SJSA1 (cell line): ENCODE measurements around the gene C1QTNF4. TPM values are rescaled to one million over a fixed set of nuclear protein-coding genes. Genes with fewer than 3 reads are reported as not detected.

ENCODE experiments used
- DNase-seq, 2 experiments: peaks; one replicate each; pipeline ENCODE4 v3.0.0-alpha.2; 2015 to 2020; ENCODE audit warnings: low spot score in 2 of 2, low read depth in 1 of 2
- H3K27ac ChIP-seq: fragments of 250-450 bp; sonication (Bioruptor Pico); 2 replicates; pipeline ENCODE4 v1.5.1; 2020; ENCODE audit warnings: mild to moderate bottlenecking, moderate library complexity
- H3K27me3 ChIP-seq: fragments of 250-450 bp; sonication (Bioruptor Pico); replicated peaks from 2 replicates; pipeline ENCODE4 v1.5.1; 2020; ENCODE audit warnings: mild to moderate bottlenecking, moderate library complexity
- H3K36me3 ChIP-seq: fragments of 250-450 bp; sonication (Bioruptor Pico); 2 replicates; pipeline ENCODE4 v1.5.1; 2020; ENCODE audit warnings: mild to moderate bottlenecking
- H3K4me1 ChIP-seq: fragments of 250-450 bp; sonication (Bioruptor Pico); replicated peaks from 2 replicates; pipeline ENCODE4 v1.6.1; 2021; ENCODE audit warnings: mild to moderate bottlenecking
- H3K4me3 ChIP-seq: fragments of 250-450 bp; sonication (Bioruptor Pico); 2 replicates; pipeline ENCODE4 v1.5.1; 2020; ENCODE audit warnings: mild to moderate bottlenecking
- H3K9me3 ChIP-seq: fragments of 250-450 bp; sonication (Bioruptor Pico); replicated peaks from 2 replicates; pipeline ENCODE4 v1.5.1; 2020; ENCODE audit warnings: mild to moderate bottlenecking
- total RNA-seq: library from RNA; depleted of rRNA; stranded (reverse); fragments of >200 nt; shearing (Covaris generic); gene quantifications from 2 replicates; pipeline ENCODE4 v1.2.3, GENCODE V29; 2014

Gene C1QTNF4
- total RNA-seq, 1 experiment from 2014 or later = 0.39 TPM

DNA sequence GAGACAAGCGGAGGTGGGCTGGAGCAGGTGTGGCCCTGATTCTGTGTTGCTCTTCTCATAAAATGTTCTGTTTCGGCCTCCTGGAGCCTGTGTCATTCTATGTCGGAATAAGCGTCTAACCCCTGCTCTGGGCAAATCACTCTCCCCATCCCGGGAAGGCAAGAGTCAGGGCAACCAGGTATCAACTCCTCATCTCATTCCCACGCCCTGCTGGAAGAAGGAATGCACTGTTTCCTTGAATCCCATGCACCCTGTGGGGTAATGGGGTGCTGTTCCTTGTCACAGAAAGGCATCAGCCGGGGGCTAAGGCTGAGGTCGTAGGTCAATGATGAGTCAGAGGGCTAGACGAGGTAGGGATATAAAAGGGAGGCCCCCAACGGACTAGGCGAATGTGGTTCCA lies 5.1 kb downstream of the C1QTNF4 start:
- H3K27ac ChIP-seq = no peak overlapping the region
- peaks cover 3% of the 10 kb centered on the region for H3K4me1 ChIP-seq
- H3K4me3 ChIP-seq = no peak overlapping the region
- peaks cover 19% of the 10 kb centered on the region for H3K27me3 ChIP-seq
- DNase-seq = no peak
- no peaks in the 10 kb centered on the region for H3K9me3 ChIP-seq
- peaks cover 9% of the 10 kb centered on the region for H3K36me3 ChIP-seq

DNA sequence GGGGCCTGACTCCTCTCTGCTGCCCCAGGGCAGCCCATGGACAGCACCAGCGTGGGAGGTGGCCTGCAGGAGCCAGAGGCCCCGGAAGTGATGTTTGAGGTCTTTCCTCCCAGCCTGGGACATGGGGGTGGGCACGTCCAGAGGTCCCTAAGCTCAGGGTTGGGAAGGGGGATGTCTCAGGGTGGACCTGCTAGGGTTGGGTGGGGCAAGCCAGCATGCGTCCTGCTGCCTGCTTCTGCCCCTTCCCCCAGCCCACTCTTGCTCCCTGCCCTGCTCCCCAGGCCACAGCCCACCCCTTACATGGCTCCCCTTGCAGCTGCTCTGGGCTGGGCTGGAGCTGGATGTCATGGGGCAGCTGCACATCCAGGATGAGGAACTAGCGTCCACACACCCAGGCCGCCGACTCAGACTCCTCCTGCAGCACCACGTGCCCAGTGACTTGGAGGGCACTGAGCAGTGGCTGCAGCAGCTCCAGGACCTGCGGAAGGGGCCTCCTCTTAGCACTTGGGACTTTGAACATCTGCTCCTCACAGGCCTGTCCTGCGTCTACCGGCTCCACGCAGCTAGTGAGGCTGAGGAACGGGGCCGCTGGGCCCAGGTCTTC lies 6.4 kb downstream of the C1QTNF4 start:
- H3K27ac ChIP-seq = no peak overlapping the region
- no peaks in the 10 kb centered on the region for H3K9me3 ChIP-seq
- peaks cover 6% of the 10 kb centered on the region for H3K27me3 ChIP-seq
- no peak for DNase-seq
- no peak overlapping the region for H3K4me3 ChIP-seq
- no peaks in the 10 kb centered on the region for H3K4me1 ChIP-seq
- H3K36me3 ChIP-seq = peaks cover 22% of the 10 kb centered on the region

DNA sequence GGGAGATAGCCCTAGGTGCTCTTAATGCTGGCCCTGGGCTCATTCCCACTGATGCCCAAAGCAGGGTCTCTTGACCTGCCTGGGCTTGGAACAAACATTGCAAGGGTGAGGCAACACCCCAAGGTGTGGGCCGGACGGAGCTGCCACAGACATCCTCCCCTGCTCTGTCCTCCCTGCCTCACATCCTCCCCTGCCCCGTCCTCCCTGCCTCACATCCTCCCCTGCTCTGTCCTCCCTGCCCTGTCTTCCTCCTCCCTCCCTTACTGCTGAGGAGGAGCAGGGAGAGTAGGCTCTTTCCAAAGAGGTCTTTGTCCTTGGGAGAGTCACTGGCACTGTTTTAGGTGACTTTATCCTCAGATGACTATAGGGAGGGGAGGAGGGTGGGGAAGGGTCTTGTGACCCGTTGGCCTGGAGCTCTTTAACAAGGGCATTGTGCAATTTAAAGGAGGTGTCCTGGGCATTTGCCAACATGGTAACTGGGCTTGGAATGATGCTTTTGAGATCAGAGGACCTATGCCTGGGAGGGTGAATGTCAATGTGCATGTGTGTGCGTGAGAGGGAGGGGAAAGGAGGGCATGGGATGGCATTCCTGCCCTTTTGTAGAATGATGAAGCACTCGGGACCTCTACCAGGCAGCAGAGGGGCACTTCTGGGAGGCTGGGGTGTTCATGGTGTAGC lies 7.0 kb downstream of the C1QTNF4 start:
- Histone ChIP-seq H3K27ac (no peak overlapping the region), H3K4me1 (no peaks in the 10 kb centered on the region), H3K36me3 (peaks cover 28% of the 10 kb centered on the region), H3K9me3 (no peaks in the 10 kb centered on the region), H3K27me3 (no peaks in the 10 kb centered on the region; the same call in 1 of the 2 replicates), H3K4me3 (no peak overlapping the region)
- DNase-seq = no peak

DNA sequence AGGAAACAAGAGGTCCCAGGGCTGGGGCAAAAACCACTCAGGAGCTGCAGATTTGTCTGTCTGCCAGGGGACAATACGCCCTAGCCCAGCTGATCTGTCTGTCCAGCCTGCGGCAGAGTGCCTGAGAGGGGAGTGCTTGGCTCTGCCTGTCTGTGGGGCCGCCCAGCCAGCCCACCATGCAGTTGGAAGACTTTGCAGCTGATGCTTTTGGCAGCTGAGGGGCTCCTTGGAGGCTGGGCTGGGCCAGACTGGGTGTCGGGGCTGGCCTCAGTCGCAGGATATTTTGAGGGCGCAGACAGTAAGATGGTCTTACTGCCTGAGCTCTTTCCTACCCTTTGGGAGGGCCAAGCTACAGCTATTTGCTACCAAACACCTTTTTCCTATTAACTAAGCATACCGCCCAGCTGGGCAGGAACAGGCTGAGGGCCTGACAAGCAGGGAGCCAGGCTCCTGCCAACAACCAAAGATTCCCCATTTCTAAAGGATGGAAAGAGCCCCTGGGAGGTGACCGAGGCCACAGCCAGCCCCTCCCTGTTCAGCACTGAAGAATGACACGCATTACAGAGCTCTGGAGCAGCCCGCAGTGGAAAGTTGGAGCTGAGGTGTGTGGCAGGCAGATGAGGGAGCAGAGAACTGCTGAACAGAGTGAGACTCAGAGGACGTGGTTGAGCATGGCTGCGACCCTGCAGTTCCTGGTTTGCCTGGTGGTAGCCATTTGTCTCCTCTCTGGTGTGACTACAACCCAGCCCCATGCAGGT lies 7.9 kb downstream of the C1QTNF4 start, which contains the start of gene FAM180B:
Gene FAM180B, plus strand, starts transcription at position 581 of the 758 bp plus-strand sequence. Its CDS starts 91 bp downstream, at position 672.
- DNase-seq = no peak
- no peaks in the 10 kb centered on the region for H3K9me3 ChIP-seq
- no peak within 1 kb of the TSS for H3K4me3 ChIP-seq
- H3K4me1 ChIP-seq = no peaks in the 10 kb centered on the region
- H3K36me3 ChIP-seq = peaks cover 37% of the 10 kb centered on the region
- no peaks in the 10 kb centered on the region for H3K27me3 ChIP-seq
- H3K27ac ChIP-seq = no peak within 1 kb of the TSS

DNA sequence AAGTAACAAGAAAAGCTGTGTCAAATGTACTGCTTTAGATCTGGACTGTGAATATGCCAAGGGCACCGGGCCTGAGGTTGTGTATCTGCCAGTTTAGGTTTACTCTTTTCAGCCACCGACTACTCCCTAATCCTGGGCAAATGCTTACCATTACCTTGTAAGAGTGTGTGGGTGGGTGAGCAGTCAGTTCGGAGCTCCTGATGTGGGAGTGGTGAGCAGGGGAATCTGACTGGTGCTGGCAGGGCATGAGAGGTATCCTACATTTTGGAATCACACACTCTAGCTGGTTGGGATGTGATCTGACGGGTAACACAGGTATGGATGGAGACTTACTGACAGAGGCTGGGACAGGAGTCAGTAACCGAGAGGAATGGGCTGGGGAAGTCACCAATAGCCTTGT lies 10.4 kb downstream of the C1QTNF4 start:
- no peak overlapping the region for H3K27ac ChIP-seq
- DNase-seq = no peak
- H3K4me3 ChIP-seq = no peak overlapping the region
- peaks cover 59% of the 10 kb centered on the region for H3K36me3 ChIP-seq
- H3K9me3 ChIP-seq = no peaks in the 10 kb centered on the region
- H3K27me3 ChIP-seq = no peaks in the 10 kb centered on the region
- peaks cover 4% of the 10 kb centered on the region; the same call in 1 of the 2 replicates for H3K4me1 ChIP-seq

DNA sequence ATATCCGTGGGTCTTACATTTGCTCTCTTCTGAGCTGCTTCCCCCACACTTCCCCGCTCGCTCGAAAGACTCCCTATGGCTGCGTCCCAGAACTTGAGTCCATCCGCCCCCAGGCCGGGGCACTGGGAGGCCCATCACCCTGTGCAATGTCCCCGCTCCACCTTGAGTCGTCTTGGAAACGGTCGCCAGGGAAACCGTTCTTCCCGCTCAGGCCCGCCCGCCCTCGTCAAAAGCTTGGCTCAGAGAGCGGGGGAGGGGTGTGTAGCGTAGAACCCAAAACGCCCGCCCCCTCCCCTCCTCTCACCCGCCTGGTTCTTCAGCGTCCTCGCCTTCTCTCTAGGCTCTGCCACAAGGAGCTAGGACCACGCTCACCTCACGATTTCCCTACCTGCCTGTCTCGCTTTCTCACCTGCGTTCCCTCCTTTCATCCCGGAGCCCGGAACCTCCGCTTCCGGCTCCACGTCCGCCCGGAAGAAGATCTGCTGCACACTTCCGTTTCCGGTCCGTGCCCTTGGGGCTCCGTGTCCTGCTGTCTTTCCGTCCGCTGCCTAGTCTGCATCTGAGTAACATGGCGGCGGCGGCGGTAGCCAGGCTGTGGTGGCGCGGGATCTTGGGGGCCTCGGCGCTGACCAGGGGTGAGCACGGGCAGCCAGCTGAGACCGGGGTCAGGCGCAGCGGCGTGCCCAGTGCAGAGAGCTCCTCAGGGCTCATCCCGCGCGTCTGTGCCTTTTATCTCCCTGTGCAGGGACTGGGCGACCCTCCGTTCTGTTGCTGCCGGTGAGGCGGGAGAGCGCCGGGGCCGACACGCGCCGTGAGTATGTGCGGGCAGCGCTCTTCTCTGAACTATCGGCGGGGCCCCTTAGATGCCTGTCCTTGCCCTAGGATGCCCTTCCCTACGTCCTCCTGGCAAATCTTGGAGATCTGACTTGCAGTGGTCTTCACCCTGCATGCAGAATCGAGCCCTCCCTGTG lies 15.4 kb downstream of the C1QTNF4 start, which contains the start of the genes KBTBD4 and NDUFS3:
Gene KBTBD4, minus strand, starts transcription at position 447 of the 971 bp plus-strand sequence. Its CDS starts 19 bp downstream, at position 428.
Gene NDUFS3, plus strand, starts transcription at position 551 of the 971 bp plus-strand sequence. Its CDS starts 18 bp downstream, at position 569.
- peaks cover 11% of the 10 kb centered on the region for H3K4me1 ChIP-seq
- peak within 1 kb of the TSS; percentile 61 for H3K27ac ChIP-seq
- no peaks in the 10 kb centered on the region for H3K9me3 ChIP-seq
- peak; percentile 86 to 92 for DNase-seq
- peak within 1 kb of the TSS; percentile 83 for H3K4me3 ChIP-seq
- peaks cover 84% of the 10 kb centered on the region for H3K36me3 ChIP-seq
- no peaks in the 10 kb centered on the region for H3K27me3 ChIP-seq

DNA sequence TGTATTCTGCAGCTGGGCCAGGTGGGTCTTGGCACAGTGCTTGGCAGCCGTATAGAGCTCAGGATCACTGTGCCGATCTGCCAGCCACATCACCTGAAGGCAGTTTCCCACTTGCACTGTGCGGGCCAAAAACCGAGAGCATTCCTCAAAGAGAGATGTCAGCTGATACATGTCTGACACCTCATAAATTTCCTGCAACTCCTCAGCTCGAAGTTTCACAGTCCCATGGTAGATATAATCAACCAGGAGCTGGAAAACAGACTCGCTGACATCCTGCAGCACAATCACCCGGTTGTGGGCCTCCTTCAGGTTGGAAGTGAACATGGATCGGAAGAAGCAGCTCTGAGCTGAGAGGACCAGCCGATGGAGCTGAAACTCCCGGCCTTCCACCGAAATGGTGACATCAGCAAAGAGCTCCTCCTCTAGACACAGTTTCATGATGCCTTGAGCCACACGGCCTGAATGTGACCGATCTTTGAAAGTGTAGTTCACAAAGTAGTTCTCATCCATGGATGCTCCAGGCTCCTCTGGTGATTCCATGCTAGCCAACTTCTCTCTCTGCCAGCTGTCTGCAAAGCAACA lies 16.7 kb downstream of the C1QTNF4 start:
- H3K36me3 ChIP-seq = peaks cover 84% of the 10 kb centered on the region
- no peak overlapping the region for H3K27ac ChIP-seq

DNA sequence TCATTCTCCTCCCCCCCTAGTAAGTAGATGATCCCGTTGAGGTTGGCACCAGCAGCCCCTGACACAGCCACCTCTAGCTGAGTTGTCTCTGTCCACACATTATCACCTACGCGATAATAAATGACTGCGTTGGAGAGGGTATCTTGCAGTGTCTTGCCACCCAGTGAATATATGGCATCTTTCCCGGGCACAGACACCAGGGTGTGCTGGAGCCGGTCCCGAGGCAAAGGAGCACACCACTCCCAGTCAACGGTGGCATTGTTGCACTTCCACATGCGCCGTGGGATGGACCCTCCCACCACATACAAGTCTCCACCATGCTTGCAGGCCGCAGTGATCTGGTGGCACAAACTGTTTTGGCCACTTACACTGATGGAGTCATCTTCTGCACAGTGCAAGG lies 20.9 kb downstream of the C1QTNF4 start:
- no peaks in the 10 kb centered on the region for H3K9me3 ChIP-seq
- H3K4me3 ChIP-seq = no peak overlapping the region
- no peak overlapping the region for H3K27ac ChIP-seq
- no peak for DNase-seq
- H3K4me1 ChIP-seq = peaks cover 10% of the 10 kb centered on the region
- no peaks in the 10 kb centered on the region for H3K27me3 ChIP-seq
- peaks cover 87% of the 10 kb centered on the region for H3K36me3 ChIP-seq

More for the DNA sequence above, 16.7 kb downstream of the C1QTNF4 start:
- H3K27me3 ChIP-seq = no peaks in the 10 kb centered on the region
- H3K4me1 ChIP-seq = peaks cover 11% of the 10 kb centered on the region
- H3K9me3 ChIP-seq = no peaks in the 10 kb centered on the region
- H3K4me3 ChIP-seq = peak overlapping the region; percentile 83
- no peak for DNase-seq

DNA sequence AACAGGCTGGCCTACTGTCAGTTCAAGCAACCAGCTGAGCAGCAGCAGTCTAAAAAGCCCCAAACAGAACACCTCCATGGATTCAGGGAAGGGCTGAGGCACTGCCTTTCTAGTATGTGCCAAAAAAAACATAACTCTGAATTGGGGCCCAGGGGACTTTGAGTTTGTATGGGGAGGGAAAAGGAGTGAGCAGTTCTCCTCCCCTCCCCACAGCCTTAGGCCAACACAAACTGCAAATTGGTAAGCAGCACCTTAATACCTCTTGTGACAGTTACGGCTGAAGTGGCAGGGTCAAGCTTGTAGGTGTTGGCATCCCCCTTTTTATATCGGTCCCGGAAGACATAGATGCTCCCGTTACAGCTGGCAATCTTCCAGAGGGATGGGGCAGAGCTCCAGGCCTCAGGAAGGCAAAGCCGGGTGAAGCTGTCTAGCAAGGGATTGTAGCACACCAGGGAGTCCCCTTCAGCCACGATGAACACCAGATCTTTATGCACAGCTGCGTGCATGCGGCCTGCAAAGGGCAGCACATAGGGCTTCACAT lies 21.4 kb downstream of the C1QTNF4 start:
- peaks cover 87% of the 10 kb centered on the region for H3K36me3 ChIP-seq

DNA sequence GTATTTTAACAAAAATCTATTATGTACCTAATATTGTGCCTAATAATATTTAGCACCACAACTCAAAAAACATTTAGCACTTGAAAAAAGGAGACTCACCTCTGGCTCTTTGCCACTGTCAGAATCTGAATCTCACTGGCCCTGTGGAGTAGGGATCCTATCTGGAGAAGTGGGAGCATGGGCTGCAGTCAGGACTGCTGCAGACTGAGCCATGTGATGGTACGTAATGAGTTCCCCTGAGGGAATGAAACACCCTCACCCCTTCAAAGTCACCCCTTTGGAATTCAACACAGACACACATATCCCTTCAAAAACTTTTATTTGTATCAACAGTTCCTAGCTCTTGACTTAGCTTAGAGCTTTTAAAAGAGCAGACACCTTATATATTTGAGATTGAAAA lies 22.3 kb downstream of the C1QTNF4 start:
- no peak for DNase-seq
- H3K9me3 ChIP-seq = no peaks in the 10 kb centered on the region
- H3K4me3 ChIP-seq = no peak overlapping the region
- no peak overlapping the region for H3K27ac ChIP-seq
- 0 out of 2 replicates have a peak, but pooled peaks cover 3% of the 10 kb centered on the region for H3K4me1 ChIP-seq
- peaks cover 83% of the 10 kb centered on the region for H3K36me3 ChIP-seq
- H3K27me3 ChIP-seq = no peaks in the 10 kb centered on the region

More for the DNA sequence above, 21.4 kb downstream of the C1QTNF4 start:
- no peak for DNase-seq
- H3K4me3 ChIP-seq = no peak overlapping the region
- no peaks in the 10 kb centered on the region for H3K27me3 ChIP-seq
- no peak overlapping the region for H3K27ac ChIP-seq
- H3K9me3 ChIP-seq = no peaks in the 10 kb centered on the region
- H3K4me1 ChIP-seq = peaks cover 6% of the 10 kb centered on the region

DNA sequence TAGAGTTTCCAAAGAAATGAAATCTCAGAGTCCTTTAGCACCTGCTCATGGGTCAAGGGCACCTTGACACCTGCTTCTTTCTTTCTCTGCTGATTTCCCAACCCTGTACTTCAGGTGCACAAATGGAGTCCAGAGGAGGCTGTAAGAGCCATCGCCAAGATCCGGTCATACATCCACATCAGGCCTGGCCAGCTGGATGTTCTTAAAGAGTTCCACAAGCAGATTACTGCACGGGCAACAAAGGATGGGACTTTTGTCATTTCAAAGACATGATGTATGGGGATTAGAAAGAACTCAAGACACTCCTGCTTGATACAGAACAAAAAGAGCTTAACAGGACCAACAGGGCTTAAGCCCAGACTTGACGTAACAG lies 22.9 kb downstream of the C1QTNF4 start:
- Histone ChIP-seq H3K27me3 (no peaks in the 10 kb centered on the region), H3K27ac (no peak overlapping the region), H3K9me3 (no peaks in the 10 kb centered on the region), H3K4me1 (peaks cover 7% of the 10 kb centered on the region), H3K4me3 (no peak overlapping the region), H3K36me3 (peaks cover 83% of the 10 kb centered on the region)
- no peak for DNase-seq

DNA sequence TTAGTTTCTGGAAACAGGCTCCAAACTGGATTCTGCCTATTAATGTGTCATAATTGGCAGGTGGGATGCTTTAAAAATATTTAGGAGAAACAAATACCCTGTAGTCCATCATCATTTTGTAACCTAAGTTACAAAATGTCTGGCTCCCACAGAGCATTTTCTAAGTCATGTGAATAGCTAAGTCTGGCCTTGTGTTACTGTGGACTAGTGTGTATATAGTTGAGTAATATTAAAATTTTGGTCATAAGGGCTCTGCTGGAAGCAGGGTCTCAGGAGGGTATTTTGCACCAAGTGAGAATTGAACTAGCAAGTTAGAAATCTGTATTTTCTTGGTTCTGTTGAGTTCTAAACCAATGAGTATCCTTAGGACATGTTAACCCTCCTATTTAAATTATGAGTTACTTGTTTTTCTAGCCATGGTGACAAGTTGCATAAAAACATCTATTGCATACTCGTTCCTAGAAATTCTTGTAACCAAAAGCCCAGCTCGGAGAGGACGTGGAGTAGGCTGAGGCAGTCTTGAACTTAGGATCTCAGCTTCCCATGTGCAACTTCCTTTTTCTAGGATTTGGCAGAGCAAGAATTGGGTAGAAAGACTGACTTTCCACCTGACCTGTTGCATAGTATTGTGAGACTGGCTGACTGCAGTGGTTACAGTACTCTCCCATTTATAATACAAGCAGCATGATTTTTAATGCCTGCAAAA lies 23.4 kb downstream of the C1QTNF4 start:
- Histone ChIP-seq H3K27ac (no peak overlapping the region), H3K9me3 (no peaks in the 10 kb centered on the region), H3K36me3 (peaks cover 82% of the 10 kb centered on the region), H3K27me3 (no peaks in the 10 kb centered on the region), H3K4me1 (peaks cover 13% of the 10 kb centered on the region), H3K4me3 (no peak overlapping the region)
- no peak for DNase-seq
